RPMI8226 (cell line): ENCODE results near the gene PRKACA.

Experiments used
- DNase-seq: peaks from one replicate; pipeline ENCODE4 v3.0.0-alpha.2; 2015

PRKACA gene

GRCh38 chr19:14091081-14091812 lies 26.3 kb downstream of the PRKACA start:
- peak; percentile 64 for DNase-seq

- DNase-seq, result peak; percentile 92
Observed at GRCh38 chr19:14090509-14091080, 27.0 kb downstream of the PRKACA start, which contains the start of gene SAMD1. TSS of gene SAMD1 (minus strand) at chr19:14090751.

GRCh38 chr19:14089662-14090508 lies 27.7 kb downstream of the PRKACA start:
- peak; percentile 80 for DNase-seq

GRCh38 chr19:14089412-14089661 lies 28.2 kb downstream of the PRKACA start:
- peak; percentile 26 for DNase-seq

GRCh38 chr19:14088634-14089411 lies 28.7 kb downstream of the PRKACA start:
- peak; percentile 2 for DNase-seq

GRCh38 chr19:14086098-14086497 lies 31.5 kb downstream of the PRKACA start:
- peak; percentile 1 for DNase-seq

GRCh38 chr19:14085309-14085995 lies 32.1 kb downstream of the PRKACA start, which contains the start of gene C19orf67:
TSS of gene C19orf67 (minus strand) at chr19:14085783. CDS start at chr19:14085627, 156 bp downstream.
- no peak for DNase-seq

GRCh38 chr19:14082675-14082960 lies 34.9 kb downstream of the PRKACA start:
- DNase-seq, result no peak

GRCh38 chr19:14081797-14082674 lies 35.5 kb downstream of the PRKACA start:
- DNase-seq, result no peak

GRCh38 chr19:14080887-14081796 lies 36.4 kb downstream of the PRKACA start:
- DNase-seq, result peak; percentile 99

GRCh38 chr19:14078411-14078810 lies 39.2 kb downstream of the PRKACA start:
- no peak for DNase-seq

- DNase-seq, result peak; percentile 39
Observed at GRCh38 chr19:14073925-14074838, 43.4 kb downstream of the PRKACA start.

GRCh38 chr19:14073261-14073924 lies 44.2 kb downstream of the PRKACA start:
- peak; percentile 88 for DNase-seq

GRCh38 chr19:14072535-14073260 lies 44.9 kb downstream of the PRKACA start, which contains the start of gene MISP3:
TSS of gene MISP3 (plus strand) at chr19:14072786. CDS start at chr19:14073310, 524 bp downstream.
- peak; percentile 92 for DNase-seq

GRCh38 chr19:14070268-14071050 lies 47.1 kb downstream of the PRKACA start:
- DNase-seq, result no peak

GRCh38 chr19:14066134-14066533 lies 51.4 kb downstream of the PRKACA start:
- no peak for DNase-seq

GRCh38 chr19:14063105-14063504 lies 54.5 kb downstream of the PRKACA start:
- DNase-seq, result no peak
